H9 (cell line): Measurements from ENCODE around the gene DOCK1. TPM values are rescaled to one million over a fixed set of nuclear protein-coding genes. Genes with fewer than 3 reads are reported as not detected.

ENCODE experiments used
- DNase-seq: peaks from one replicate; pipeline ENCODE4 v3.0.0-alpha.2; 2017
- H2AFZ ChIP-seq: one replicate; pipeline ENCODE4 v1.6.1; 2013; ENCODE audit warnings: mild to moderate bottlenecking, low read length, control low read depth, moderate library complexity
- H2AK5ac ChIP-seq: 2 replicates; pipeline ENCODE4 v1.6.1; 2013; ENCODE audit warnings: low read length, control low read depth, mixed read lengths; ENCODE audit not compliant: insufficient read length
- H2BK120ac ChIP-seq: one replicate; pipeline ENCODE4 v1.6.1; 2013; ENCODE audit warnings: low read depth, mild to moderate bottlenecking, low read length, control low read depth, inconsistent platforms; ENCODE audit not compliant: poor library complexity, severe bottlenecking
- H2BK12ac ChIP-seq: 2 replicates; pipeline ENCODE4 v1.6.1; 2013; ENCODE audit warnings: low read length, control low read depth, mixed read lengths, low read depth; ENCODE audit not compliant: insufficient read length
- H2BK15ac ChIP-seq: 2 replicates; pipeline ENCODE4 v1.6.1; 2013; ENCODE audit warnings: low read depth, low read length, control low read depth
- H2BK20ac ChIP-seq: one replicate; pipeline ENCODE4 v1.6.1; 2013; ENCODE audit warnings: low read depth, mild to moderate bottlenecking, low read length, control low read depth, inconsistent platforms; ENCODE audit not compliant: poor library complexity, severe bottlenecking
- H2BK5ac ChIP-seq: 2 replicates; pipeline ENCODE4 v1.6.1; 2013; ENCODE audit warnings: low read length, control low read depth, mixed read lengths; ENCODE audit not compliant: insufficient read length
- H3K14ac ChIP-seq: 2 replicates; pipeline ENCODE4 v1.6.1; 2013; ENCODE audit warnings: low read length, control low read depth; ENCODE audit not compliant: insufficient read depth
- H3K18ac ChIP-seq: 2 replicates; pipeline ENCODE4 v1.6.1; 2013; ENCODE audit warnings: low read depth, mild to moderate bottlenecking, mixed read lengths, low read length, control low read depth; ENCODE audit not compliant: insufficient read length
- H3K23ac ChIP-seq: 2 replicates; pipeline ENCODE4 v1.6.1; 2013; ENCODE audit warnings: low read length, control low read depth, mixed read lengths, low read depth; ENCODE audit not compliant: insufficient read length
- H3K23me2 ChIP-seq: 2 replicates; pipeline ENCODE4 v1.6.1; 2013; ENCODE audit warnings: low read depth, mild to moderate bottlenecking, mixed read lengths, low read length, control low read depth; ENCODE audit not compliant: insufficient read length, poor library complexity, severe bottlenecking
- H3K27ac ChIP-seq: 2 replicates; pipeline ENCODE4 v1.5.1; 2013; ENCODE audit warnings: low read length, control low read depth, mixed read lengths, low read depth; ENCODE audit not compliant: insufficient read length
- H3K27me3 ChIP-seq: 2 replicates; pipeline ENCODE4 v1.6.1; 2013; ENCODE audit warnings: low read length, control low read depth, inconsistent platforms; ENCODE audit not compliant: insufficient read depth
- H3K4ac ChIP-seq: 2 replicates; pipeline ENCODE4 v1.6.1; 2013; ENCODE audit warnings: low read depth, mild to moderate bottlenecking, control low read depth, inconsistent platforms, low read length, moderate library complexity
- H3K4me1 ChIP-seq: 2 replicates; pipeline ENCODE4 v1.6.1; 2013; ENCODE audit warnings: low read length, control low read depth, inconsistent platforms; ENCODE audit not compliant: insufficient read depth
- H3K4me2 ChIP-seq: 2 replicates; pipeline ENCODE4 v1.6.1; 2013; ENCODE audit warnings: low read length, control low read depth, mixed read lengths; ENCODE audit not compliant: insufficient read length, insufficient read depth
- H3K56ac ChIP-seq: 2 replicates; pipeline ENCODE4 v1.6.1; 2013; ENCODE audit warnings: low read depth, mild to moderate bottlenecking, mixed read lengths, low read length, control low read depth; ENCODE audit not compliant: insufficient read length
- H3K79me1 ChIP-seq: 2 replicates; pipeline ENCODE4 v1.6.1; 2013; ENCODE audit warnings: low read depth, mild to moderate bottlenecking, moderate library complexity, low read length, control low read depth, inconsistent platforms; ENCODE audit not compliant: insufficient read depth, poor library complexity, severe bottlenecking
- H3K79me2 ChIP-seq: 2 replicates; pipeline ENCODE4 v1.6.1; 2013; ENCODE audit warnings: low read length, control low read depth, inconsistent platforms; ENCODE audit not compliant: insufficient read depth
- H3K9ac ChIP-seq: 2 replicates; pipeline ENCODE4 v1.6.1; 2013; ENCODE audit warnings: low read length, control low read depth, mixed read lengths; ENCODE audit not compliant: insufficient read length; ENCODE audit errors: extremely low read depth
- H3K9me3 ChIP-seq: one replicate; pipeline ENCODE4 v1.6.1; 2013; ENCODE audit warnings: low read depth, low read length, inconsistent platforms; ENCODE audit not compliant: control insufficient read depth
- H3T11ph ChIP-seq: one replicate; pipeline ENCODE4 v1.6.1; 2013; ENCODE audit warnings: mild to moderate bottlenecking, low read length, control low read depth, inconsistent platforms
- H4K20me1 ChIP-seq: one replicate; pipeline ENCODE4 v1.6.1; 2013; ENCODE audit not compliant: control insufficient read depth, insufficient read length, insufficient read depth
- H4K5ac ChIP-seq: 2 replicates; pipeline ENCODE4 v1.6.1; 2013; ENCODE audit warnings: low read depth, mild to moderate bottlenecking, mixed read lengths, low read length, control low read depth; ENCODE audit not compliant: insufficient read length
- H4K8ac ChIP-seq: replicated peaks from 2 replicates; pipeline ENCODE4 v1.6.1; 2013; ENCODE audit warnings: low read length, control low read depth, mixed read lengths, low read depth; ENCODE audit not compliant: insufficient read length
- H4K91ac ChIP-seq: 2 replicates; pipeline ENCODE4 v1.6.1; 2013; ENCODE audit warnings: low read depth, mild to moderate bottlenecking, moderate library complexity, mixed read lengths, low read length, control low read depth; ENCODE audit not compliant: insufficient read length
- H3K27ac Mint-ChIP-seq, 3 experiments: 2 replicates in 2 of 3; 3 replicates in 1 of 3; pipeline ENCODE4 v1.8.0; 2020 to 2021; ENCODE audit warnings: mixed read lengths in 3 of 3, mild to moderate bottlenecking in 1 of 3, moderate library complexity in 1 of 3
- H3K27me3 Mint-ChIP-seq: 2 replicates; pipeline ENCODE4 v1.8.0; 2021; ENCODE audit warnings: low read depth, mild to moderate bottlenecking, moderate library complexity, mixed read lengths
- H3K36me3 Mint-ChIP-seq, 3 experiments: 2 replicates in 2 of 3; 3 replicates in 1 of 3; pipeline ENCODE4 v1.8.0; 2020 to 2021; ENCODE audit warnings: low read depth in 3 of 3, mixed read lengths in 3 of 3; ENCODE audit not compliant: insufficient read depth in 1 of 3
- H3K4me1 Mint-ChIP-seq, 2 experiments: 2 replicates each; pipeline ENCODE4 v1.8.0; 2020; ENCODE audit warnings: mixed read lengths in 2 of 2
- H3K4me3 Mint-ChIP-seq, 2 experiments: 2 replicates in 1 of 2; 3 replicates in 1 of 2; pipeline ENCODE4 v1.8.0; 2020 to 2021; ENCODE audit warnings: mild to moderate bottlenecking in 2 of 2, mixed read lengths in 2 of 2, moderate library complexity in 1 of 2
- H3K9me3 Mint-ChIP-seq, 2 experiments: 2 replicates in 1 of 2; 3 replicates in 1 of 2; pipeline ENCODE4 v1.8.0; 2020; ENCODE audit warnings: mild to moderate bottlenecking in 2 of 2, mixed read lengths in 2 of 2, moderate library complexity in 1 of 2
- WGBS: extraction: QIAGEN DNeasy Blood & Tissue Kit; methylation state at CpG from one replicate; pipeline ENCODE4 v1.1.7; 2013; ENCODE audit warnings: missing lambda C conversion rate, low lambda C conversion rate, mixed read lengths; ENCODE audit not compliant: insufficient read length; ENCODE audit errors: extremely low coverage; 5-methylcytosine and 5-hydroxymethylcytosine counted together
- total RNA-seq: library from RNA; stranded (reverse); gene quantifications from 2 replicates; pipeline ENCODE4 v1.2.1, GENCODE V29; 2021
- TF ChIP-seq, protein P1 (sequence below): fragments of 200-600 bp; sonication (generic); conservative IDR thresholded peaks from 3 replicates; pipeline ENCODE4 v1.8.0; 2021; ENCODE audit warnings: antibody characterized with exemption, mild to moderate bottlenecking

Gene DOCK1
- total RNA-seq, 1 experiment from 2014 or later: 57.0 TPM

GRCh38 chr10:126940670-126941310 is 35.6 kb downstream of the DOCK1 start:
- Histone ChIP-seq H3K4me1 (no peaks in the 10 kb centered on the region), H4K8ac (no peak overlapping the region), H2AK5ac (no peak overlapping the region), H3K4ac (no peak overlapping the region), H2AFZ (no peak overlapping the region), H3K79me1 (no peaks in the 10 kb centered on the region), H3K23ac (no peak overlapping the region), H4K91ac (no peak overlapping the region), H3K27ac (no peak overlapping the region), H2BK20ac (no peak overlapping the region), H3K9me3 (no peaks in the 10 kb centered on the region), H3T11ph (no peak overlapping the region), H3K18ac (no peak overlapping the region), H3K27me3 (no peaks in the 10 kb centered on the region), H2BK5ac (no peak overlapping the region), H3K9ac (no peak overlapping the region), H4K5ac (no peak overlapping the region), H2BK12ac (no peak overlapping the region), H4K20me1 (no peaks in the 10 kb centered on the region), H3K79me2 (peaks cover 6% of the 10 kb centered on the region; the same call in 1 of the 2 replicates), H2BK120ac (no peak overlapping the region), H3K4me2 (no peak overlapping the region), H3K23me2 (no peaks in the 10 kb centered on the region), H3K14ac (no peak overlapping the region), H3K56ac (no peak overlapping the region), H2BK15ac (no peak overlapping the region)
- peaks cover 22 to 30% (median 26%) of the 10 kb centered on the region in 3 experiments for H3K36me3 Mint-ChIP-seq
- no peak for DNase-seq
- no peak overlapping the region for H3K4me3 Mint-ChIP-seq
- H3K4me1 Mint-ChIP-seq: peaks cover 11 to 18% of the 10 kb centered on the region in 2 experiments
- TF ChIP-seq, protein P1, sequence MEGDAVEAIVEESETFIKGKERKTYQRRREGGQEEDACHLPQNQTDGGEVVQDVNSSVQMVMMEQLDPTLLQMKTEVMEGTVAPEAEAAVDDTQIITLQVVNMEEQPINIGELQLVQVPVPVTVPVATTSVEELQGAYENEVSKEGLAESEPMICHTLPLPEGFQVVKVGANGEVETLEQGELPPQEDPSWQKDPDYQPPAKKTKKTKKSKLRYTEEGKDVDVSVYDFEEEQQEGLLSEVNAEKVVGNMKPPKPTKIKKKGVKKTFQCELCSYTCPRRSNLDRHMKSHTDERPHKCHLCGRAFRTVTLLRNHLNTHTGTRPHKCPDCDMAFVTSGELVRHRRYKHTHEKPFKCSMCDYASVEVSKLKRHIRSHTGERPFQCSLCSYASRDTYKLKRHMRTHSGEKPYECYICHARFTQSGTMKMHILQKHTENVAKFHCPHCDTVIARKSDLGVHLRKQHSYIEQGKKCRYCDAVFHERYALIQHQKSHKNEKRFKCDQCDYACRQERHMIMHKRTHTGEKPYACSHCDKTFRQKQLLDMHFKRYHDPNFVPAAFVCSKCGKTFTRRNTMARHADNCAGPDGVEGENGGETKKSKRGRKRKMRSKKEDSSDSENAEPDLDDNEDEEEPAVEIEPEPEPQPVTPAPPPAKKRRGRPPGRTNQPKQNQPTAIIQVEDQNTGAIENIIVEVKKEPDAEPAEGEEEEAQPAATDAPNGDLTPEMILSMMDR: no peak
- H3K27ac Mint-ChIP-seq: no peak overlapping the region
- H3K9me3 Mint-ChIP-seq: peaks cover 7 to 9% of the 10 kb centered on the region in 2 experiments; a peak in 3 of 5 replicates
- WGBS: no CpG with 5 or more reads among the region's 6 CpGs
- no peaks in the 10 kb centered on the region for H3K27me3 Mint-ChIP-seq
